Measurements from ENCODE around the gene C7orf57.

The C7orf57 gene

DNA sequence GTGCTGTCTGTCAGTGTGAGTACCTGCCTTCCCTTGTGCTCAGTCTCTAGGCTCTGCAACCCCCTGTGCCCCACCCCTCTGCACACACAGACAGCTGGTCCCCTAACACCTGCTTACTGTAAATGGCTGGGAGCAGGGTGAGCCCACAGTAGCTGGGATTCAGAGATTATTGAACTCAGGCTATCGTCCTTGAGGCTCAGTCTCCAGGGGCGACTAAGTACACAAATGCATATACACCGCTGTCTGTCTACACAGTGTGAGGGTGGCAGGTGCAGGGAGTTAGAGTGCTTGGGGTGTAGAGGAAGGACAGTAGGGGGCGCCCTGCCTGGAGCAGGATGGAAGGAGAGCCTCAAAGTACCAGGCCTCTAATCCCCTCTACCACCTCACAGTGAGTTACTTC lies 66.6 kb downstream of the C7orf57 start:
- H3K27ac ChIP-seq: no peak overlapping the region
- TF ChIP-seq ZFX (IDR thresholded peaks at IDR 0.05; ENCODE audit: borderline replicate concordance): no peak
- TF ChIP-seq, protein P1, sequence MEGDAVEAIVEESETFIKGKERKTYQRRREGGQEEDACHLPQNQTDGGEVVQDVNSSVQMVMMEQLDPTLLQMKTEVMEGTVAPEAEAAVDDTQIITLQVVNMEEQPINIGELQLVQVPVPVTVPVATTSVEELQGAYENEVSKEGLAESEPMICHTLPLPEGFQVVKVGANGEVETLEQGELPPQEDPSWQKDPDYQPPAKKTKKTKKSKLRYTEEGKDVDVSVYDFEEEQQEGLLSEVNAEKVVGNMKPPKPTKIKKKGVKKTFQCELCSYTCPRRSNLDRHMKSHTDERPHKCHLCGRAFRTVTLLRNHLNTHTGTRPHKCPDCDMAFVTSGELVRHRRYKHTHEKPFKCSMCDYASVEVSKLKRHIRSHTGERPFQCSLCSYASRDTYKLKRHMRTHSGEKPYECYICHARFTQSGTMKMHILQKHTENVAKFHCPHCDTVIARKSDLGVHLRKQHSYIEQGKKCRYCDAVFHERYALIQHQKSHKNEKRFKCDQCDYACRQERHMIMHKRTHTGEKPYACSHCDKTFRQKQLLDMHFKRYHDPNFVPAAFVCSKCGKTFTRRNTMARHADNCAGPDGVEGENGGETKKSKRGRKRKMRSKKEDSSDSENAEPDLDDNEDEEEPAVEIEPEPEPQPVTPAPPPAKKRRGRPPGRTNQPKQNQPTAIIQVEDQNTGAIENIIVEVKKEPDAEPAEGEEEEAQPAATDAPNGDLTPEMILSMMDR (IDR thresholded peaks at IDR 0.05): peak; percentile 60

DNA sequence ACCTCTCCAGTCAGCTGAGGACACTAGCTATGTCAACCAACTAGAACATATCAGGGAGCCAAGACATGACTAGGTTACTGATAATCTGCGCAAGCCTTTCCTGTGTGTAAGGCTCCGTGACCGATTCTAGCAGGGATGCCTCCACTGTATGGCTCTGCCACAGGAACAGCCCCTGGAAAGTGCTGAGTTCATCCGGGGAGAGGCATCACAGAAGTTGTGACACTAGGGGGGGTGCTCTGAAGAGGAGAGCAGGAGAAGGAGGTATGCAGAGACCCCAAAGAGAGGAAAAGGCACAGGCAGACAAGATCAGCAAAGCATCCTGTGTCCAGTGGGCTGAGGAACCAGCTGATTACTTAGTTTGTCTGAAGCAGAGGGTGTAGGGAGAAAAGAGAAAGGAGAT lies 67.2 kb downstream of the C7orf57 start:
- TF ChIP-seq, protein P1 (IDR thresholded peaks at IDR 0.05): no peak
- no peak for TF ChIP-seq ZFX (IDR thresholded peaks at IDR 0.05; ENCODE audit: borderline replicate concordance)
- no peak overlapping the region for H3K27ac ChIP-seq

DNA sequence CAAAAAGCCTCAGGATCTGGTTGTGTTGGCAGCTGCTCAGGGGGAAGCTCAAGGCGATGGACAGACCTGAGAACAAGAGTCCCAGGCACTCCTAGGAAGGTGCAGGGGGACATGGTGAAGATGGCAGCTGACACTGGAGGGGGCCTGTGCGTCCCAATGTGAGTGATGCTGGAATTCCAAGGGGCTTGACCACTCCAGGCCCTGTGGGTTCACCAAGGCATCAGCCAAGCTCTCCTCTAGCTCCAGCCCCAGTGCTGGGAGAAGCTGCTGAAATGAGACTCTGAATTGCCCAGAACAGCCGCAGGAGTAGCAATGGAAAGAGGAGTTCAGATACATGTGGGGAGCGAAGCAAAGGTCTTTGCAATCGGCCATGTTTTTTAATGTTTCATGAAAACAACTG lies 69.7 kb downstream of the C7orf57 start:
- no peak overlapping the region for H3K27ac ChIP-seq
- TF ChIP-seq, protein P1 (IDR thresholded peaks at IDR 0.05): no peak
- TF ChIP-seq ZFX (IDR thresholded peaks at IDR 0.05; ENCODE audit: borderline replicate concordance): no peak

DNA sequence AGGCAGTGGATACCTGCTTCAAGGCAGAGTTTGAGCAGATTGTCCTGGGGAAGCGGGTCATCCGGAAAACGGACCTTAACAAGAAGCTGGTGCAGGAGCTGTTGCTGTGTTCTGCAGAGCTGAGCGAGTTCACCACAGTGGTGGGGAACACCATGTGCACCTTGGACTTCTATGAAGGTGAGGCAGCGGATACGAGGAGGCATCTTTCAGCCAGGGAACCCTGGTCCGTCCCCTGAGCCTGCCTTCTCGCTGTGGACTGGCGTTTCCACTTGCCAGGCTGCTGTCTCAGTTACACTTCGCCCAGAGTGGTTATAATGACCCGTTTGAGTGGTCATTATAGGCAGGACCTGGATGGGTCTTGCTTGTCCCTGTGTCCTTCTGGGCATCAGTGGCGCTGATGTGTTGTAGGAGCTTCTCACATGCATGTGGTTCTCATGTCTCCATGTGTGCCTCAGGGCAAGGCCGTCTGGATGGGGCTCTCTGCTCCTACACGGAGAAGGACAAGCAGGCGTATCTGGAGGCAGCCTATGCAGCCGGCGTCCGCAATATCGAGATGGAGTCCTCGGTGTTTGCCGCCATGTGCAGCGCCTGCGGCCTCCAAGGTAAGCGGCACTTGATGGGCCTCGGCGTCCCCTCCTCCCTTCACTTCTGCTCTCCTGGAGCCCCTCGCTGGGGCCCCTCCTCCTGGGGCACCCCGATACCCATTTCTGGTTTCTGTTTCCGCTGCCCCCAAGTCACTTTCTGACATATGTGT lies 71.7 kb downstream of the C7orf57 start:
- no peak for TF ChIP-seq ZFX (IDR thresholded peaks at IDR 0.05; ENCODE audit: borderline replicate concordance)
- TF ChIP-seq, protein P1 (IDR thresholded peaks at IDR 0.05): no peak
- H3K27ac ChIP-seq: no peak overlapping the region

DNA sequence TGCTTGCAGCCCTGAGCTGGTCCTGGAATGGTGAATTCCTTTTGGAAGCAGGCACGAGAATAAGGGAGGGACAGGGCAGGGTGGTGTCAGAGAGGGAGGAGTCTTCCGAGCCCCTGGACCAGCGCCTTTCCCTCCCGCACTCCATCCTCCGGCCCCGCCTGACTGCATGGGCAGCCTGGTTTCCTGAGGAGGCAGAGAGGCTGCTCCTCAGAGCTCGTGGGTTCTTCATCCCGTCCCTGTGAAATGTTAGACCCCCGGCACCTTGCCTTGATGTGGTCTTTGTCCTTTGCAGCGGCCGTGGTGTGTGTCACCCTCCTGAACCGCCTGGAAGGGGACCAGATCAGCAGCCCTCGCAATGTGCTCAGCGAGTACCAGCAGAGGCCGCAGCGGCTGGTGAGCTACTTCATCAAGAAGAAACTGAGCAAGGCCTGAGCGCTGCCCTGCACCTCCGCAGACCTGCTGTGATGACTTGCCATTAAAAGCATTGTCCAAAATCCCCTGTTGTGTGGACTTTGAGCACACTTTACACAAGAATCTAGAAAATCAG lies 72.7 kb downstream of the C7orf57 start:
- TF ChIP-seq, protein P1 (IDR thresholded peaks at IDR 0.05): no peak
- TF ChIP-seq ZFX (IDR thresholded peaks at IDR 0.05; ENCODE audit: borderline replicate concordance): no peak
- H3K27ac ChIP-seq: no peak overlapping the region

DNA sequence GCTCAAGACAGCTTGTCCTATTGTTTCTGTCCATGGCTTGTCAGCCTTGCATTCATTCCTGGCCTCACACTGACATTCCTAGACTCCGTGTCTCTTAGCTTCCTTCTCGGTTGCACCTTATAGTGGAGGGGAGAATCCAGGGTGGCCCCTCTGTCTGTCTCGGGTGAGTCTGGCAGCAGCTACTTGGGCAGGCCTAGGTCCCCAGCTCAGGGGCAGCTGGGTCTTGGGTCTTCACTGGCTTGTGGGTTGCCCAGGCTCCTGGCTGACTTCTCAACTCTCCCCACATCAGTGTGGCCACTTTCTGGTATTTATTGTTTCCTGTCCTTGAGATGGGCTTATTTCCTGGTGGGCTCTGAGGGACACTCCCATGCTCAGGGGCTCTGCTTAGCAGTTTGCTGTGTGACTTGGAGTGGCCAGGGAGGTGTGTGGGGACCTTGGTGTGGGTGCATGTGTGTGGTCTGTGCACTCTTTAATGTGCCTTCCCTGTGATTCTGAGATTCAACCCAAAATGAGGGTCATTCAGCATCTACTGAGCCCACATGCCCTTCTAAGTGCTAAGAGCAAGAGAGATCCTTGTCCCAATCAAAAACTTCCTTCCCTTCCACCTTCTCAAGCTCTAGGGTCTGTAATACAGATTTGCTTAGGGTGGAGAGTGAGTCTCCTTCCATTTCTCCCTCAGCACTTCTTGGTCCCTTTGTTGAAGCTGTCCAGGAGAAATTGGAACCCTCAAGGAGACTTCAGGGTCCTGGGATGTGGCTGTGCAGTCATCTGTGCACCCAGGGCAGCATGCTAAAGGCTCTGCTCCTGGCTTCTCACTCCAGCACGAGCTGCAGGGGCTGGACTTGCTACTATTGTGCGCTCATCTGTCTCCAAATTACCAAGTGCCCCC lies 73.9 kb downstream of the C7orf57 start:
- TF ChIP-seq, protein P1 (IDR thresholded peaks at IDR 0.05): no peak
- no peak for TF ChIP-seq ZFX (IDR thresholded peaks at IDR 0.05; ENCODE audit: borderline replicate concordance)
- no peak overlapping the region for H3K27ac ChIP-seq
